HG02885 (cell line): Measurements from ENCODE around the gene CPAMD8.
A peak's percentile ranks its signal among the peaks of the same experiment; 100 is the strongest.

Experiments used
- ATAC-seq: cut with Tn5 transposase; IDR thresholded peaks from one replicate; pipeline ENCODE4 v1.9.1; 2021; ENCODE audit warnings: mild to moderate bottlenecking; ENCODE audit not compliant: unreplicated experiment, poor library complexity

The CPAMD8 gene

DNA sequence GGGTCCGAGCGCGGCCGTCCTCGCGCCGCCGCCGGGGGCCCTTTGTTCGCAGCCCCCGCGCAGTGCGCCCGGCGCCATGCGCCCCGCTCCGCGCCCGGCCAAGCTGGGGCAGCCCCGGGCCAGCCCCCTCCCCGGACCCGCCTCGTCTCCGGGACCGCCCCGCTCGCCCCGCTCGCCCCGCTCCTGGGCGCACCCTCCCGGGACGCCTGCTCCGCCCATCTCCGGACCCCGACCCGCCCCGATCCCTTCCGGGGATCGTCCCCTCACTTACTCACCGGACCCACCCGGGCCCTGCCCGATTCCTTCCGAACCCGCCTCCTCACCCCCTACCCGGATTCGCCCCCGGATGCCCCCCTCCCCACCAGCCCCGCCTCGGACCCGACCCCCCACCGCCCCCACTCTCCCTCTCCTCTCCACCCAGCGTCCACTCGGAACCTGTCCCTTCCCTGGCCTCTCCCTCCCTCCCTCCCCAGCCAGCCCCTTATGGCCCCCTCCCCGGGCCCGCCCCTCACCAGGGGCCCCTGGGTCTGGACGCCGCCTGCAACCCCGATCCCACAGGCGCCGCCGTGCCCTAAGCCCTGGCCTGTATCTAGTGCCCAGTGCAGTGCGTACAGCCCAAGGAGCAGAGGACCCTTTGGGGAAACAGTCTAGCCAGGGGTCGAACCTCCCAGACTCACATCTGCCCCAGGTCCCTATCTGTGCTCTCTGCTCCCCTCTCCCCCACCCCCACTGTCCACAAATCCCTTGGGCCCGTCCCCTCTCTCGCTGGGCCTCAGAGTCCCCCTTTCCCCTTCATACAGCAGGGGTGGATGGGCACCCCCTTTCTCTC, at the start of gene CPAMD8:
Gene CPAMD8 (minus strand): TSS at position 105 of the 829 bp plus-strand sequence. CDS start 168 bp downstream, outside the sequence.
- no peak for ATAC-seq

DNA sequence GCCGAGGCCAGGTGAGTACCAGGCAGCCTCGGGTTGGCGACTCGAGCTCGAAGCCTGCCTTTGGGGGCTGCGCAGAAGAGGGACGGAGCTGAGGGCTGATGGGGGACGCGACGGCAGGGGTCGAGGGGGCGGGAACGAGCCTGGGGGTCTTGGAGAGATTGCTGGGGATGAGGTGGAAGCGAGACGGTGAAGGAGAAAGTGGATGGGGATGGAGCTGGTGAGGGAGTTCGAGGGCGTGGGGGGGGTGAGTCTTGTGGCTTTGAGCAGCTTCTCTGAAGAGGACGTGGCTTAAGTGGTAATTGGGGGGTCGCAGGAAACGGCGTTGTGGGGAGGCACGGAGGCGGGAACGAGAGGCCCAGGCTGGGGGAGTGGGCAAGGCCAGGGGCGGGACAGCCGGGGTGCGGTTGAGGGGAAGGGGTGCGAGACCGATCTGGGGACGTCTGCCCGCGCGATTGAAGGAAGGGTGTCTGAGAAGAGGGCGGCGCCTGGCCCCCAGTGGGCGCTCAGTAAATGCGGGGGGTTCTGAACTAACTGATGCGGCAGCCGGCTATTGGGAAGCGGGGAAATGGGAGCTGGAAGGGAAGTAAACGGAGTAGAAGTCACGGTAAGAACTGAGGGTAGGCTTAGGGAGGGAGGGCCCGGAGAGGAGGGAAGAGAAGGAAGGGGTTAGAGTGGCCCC, 49.4 kb upstream of the CPAMD8 start:
- no peak for ATAC-seq

DNA sequence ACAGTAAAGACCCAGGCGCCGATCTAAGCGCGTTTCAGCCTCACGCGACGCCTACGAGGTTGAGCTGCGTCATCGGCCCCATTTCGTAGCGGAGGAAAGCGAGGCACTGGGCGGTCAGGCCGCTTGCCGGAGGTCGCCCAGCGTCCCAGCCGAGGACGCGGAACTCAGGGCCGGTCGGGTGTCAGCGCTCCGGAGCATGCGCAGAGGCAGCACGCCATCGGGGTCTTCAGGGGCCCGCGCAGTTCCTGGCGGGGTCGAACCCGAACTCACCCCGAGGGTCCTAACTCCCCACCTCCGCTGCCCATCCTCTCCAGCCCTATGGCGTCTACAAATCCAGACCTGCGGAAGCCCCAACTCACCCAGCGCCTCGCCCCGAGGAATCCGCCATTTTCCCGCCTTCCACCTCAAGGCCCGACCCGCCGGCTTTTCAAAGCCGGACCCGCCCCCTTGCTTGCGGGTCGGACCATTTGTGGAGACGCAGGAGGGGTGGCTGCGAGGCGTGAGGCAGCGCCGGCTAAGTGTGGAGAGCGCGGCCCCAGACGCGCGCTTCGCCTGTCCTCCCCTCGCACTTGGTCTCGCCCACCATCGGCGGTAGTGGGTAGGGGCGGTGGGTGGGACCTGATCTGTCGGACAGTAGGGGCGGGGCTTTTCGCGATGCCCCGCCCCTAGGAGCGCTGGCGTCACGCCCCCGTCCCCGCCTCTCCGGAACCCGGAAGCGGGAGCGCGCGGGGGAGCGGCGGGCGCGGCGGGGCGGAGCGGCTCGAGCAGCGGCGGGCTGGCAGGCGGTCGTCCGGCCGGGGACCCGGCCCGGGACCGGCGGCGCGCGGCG, 48.6 kb upstream of the CPAMD8 start, which contains the start of the genes HAUS8 and MYO9B:
Gene HAUS8 (minus strand): TSS at position 418 of the 829 bp plus-strand sequence. CDS start 30 bp downstream, at position 388.
Gene MYO9B (plus strand): TSS at position 743 of the 829 bp plus-strand sequence. CDS start 25,941 bp downstream, outside the sequence.
- peak; percentile 79 for ATAC-seq

DNA sequence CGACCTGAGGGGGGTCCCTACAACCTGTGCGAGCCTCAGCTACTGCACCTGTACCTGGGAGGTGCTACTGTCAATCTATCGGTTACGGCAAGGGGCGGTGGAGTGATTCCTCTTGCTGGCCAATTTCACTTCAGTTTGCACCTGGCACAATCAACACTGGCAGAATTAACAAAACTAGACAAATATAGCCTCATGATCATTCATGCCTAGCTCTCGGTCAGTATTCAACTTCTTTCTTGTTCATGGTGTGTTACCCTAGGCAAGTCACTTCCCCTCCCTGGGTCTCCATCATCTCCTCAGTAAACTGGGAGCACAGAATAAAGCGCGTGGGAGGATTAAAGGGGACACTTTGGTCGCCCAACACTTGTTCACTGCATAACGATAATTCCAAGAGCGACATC, 48.0 kb upstream of the CPAMD8 start:
- ATAC-seq, result no peak

DNA sequence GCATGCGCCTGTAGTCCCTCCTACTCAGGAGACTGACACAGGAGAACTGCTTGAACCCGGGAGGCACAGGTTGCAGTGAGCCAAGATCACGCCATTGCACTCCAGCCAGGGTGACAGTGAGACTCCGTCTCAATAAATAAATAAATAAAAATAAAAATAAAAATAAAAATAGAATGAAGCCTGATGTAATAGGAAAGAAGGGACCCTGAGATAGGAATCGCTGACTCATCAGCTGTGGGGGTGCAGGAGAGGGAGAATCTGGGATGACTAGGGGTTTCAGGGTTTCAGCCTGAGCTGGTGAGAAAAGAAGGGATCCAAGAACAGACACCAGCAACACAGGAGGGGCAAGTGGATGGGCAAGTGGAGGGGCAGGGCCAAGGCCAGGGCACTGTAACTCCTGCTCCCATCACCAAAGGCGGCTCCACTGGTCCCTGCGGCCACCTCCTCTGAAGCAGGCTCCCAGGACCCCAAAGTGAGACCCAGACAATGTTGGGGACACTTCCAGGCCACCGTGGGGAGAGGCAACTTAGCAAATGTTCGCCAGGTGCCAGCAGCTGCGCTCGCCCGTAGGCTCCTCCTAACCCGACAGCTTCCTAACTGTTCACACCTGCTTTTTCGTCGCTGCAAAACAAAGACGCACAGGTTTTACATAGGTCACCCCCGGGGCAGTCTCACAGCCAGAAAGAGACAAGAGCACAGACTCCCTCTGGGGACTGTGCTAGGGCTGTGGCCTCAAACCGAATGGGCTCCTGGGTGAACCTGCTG, 47.4 kb upstream of the CPAMD8 start:
- no peak for ATAC-seq

DNA sequence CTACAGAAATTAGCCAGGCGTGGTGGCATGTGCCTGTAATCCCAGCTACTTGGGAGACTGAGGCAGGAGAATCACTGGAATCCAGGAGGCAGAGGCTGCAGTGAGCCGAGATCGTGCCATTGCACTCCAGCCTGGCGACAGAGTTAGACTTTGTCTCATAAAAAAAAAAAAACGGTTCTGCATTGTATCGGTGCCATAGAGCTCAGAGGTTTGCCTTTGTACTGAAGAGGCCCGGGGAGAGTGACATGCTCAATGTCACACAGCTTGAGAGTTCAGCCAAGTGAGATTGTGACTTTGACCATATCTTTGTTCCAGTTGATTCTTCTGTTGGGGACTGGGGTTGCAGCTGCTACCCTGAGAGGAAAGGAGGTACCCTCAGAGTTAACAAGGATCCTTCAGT, 44.3 kb upstream of the CPAMD8 start:
- no peak for ATAC-seq

DNA sequence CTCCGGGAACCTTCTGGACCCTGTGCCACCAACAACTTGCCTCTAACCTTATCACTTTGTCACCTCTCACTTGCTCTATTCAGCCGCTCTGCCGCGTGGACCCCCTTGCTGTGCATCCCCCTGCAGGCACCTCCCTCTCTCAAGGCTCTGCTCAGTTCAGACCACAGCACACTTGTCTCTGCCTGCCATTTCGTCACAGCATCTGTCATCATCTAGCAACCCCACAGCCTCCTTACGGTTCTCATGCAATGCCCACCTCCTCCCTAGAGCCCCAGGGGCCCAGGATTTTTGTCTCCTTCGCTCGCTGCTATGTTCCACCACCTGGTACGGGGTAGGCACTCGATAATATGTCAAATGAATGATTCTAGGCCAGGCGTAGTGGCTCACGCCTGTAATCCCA, 43.8 kb upstream of the CPAMD8 start:
- no peak for ATAC-seq

DNA sequence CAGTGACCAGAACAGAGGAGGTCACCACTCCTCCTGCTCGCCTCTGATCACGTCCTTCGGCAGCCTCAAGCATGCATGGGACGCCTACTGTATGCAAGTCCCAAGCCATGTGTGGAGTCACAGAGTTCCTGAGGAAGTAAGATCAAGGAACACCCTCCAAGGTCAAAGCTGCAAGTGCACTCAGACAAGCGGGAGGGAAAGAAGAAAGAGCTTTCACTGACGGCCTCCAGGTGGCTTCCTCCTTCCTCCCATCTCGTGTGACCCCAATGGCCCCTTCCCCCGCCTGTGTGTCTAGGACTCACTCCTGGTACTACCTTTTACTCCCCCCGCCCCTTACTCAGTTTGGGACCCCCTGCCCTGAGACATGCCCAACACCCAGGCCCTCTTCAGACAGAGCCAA, 42.6 kb upstream of the CPAMD8 start:
- no peak for ATAC-seq

DNA sequence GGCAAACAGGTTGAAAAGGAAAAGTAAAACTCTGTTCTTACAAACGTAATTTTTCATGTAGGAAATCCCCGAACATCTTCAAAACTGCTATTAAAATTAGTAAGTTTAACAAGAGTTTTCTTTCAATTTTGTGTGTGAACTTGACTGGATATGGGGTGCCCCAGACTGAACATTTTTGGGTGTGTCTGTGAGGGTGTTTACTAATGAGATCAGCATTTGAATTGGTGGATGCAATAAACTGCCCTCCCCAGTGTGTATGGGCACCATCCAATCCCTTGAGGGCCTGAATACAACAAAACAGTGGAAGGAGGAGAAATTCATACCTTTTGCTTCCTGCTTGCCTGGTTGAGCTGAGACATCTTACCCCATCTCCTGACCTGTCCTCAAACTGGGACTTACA, 36.8 kb upstream of the CPAMD8 start:
- no peak for ATAC-seq

DNA sequence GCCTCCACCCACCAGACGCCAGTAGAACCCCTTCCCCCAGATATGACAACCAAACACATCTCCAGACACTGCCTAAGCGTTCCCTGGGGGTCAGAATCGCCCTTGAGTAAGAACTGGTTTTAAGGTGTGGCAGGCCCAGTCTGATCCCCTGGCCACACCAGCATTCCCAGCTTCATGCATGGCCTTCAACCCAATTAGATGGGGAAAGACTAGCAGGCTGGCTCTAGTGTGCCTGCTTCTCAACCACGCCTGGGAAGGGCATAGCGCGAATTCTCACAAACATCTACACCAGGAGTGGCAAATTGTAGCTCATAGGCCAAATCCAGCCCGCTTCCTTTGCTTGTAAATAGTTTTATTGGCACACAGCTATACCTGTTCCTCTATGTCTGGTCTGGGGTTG, 35.1 kb upstream of the CPAMD8 start:
- no peak for ATAC-seq

DNA sequence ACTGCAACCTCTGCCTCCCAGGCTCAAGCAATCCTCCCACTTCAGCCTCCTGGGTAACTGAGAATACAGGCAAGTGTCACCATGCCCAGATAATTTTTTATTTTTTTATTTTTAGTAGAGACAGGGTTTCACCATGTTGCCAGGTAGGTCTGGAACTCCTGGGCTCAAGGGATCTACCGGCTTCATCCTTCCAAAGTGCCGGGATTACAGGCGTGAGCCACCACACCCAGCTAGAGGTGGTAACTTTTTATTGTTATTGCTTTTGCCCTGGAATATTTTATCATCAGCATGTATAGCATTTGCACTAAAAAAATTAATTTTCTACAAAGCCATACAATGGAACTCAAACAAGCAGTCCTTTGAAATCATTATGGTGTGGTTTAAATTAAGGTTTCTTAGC, 34.6 kb upstream of the CPAMD8 start:
- no peak for ATAC-seq

DNA sequence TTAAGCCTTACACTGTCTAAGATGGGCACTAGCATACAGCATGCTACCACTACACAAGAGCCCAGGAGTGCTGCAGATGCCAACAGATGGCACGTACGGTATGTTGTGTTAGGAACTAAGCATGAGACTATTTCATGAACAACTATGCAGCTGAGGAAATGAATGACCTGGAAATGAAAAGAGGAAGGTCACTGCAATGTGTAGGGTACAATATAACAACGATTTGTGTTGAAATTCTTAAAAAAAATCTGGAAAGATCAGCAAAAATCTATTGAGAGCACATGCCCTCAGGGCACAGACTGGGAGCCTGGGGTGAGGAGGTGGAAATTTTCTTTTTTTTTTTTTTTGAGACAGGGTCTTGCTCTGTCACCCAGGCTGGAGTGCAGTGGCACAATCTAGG, 34.2 kb upstream of the CPAMD8 start:
- no peak for ATAC-seq

DNA sequence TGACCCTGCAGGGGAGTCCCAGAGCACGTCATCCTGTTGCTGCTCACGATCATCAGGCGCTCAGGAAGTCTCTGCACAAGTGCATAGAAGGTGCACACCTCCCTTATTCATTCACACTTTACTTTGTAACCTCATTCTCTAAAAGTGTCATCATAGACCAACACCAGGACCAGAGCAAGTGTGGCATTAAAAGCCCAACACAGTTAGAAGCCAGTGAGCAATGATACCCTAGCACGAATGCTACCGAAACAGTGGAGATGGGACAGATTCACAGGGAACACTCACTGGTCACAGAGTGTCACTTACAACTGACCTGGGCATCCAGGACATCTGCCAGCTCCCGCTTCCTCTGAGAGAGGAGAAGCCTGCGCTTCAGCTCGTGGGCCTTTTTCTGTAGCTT, 31.6 kb upstream of the CPAMD8 start:
- ATAC-seq, result no peak

DNA sequence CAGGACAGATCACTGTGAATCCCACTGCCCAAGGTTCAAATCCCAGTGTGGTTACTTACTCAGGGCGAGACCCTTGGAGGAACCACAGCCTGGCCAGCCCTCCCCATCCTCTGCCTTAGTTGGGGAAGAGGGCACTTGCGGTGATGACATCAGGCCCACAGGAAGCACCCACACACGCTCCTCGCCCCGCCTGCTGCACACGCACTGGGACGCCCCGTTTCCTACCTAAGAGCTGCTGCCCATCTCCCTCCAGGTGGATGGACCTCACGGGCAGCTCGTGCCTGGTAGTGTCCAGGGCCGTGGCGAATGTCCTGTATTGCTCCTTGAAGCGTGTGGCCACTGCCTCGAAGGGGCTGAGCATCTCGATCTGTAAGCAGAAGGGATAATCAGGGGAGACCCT, 29.0 kb upstream of the CPAMD8 start:
- no peak for ATAC-seq

DNA sequence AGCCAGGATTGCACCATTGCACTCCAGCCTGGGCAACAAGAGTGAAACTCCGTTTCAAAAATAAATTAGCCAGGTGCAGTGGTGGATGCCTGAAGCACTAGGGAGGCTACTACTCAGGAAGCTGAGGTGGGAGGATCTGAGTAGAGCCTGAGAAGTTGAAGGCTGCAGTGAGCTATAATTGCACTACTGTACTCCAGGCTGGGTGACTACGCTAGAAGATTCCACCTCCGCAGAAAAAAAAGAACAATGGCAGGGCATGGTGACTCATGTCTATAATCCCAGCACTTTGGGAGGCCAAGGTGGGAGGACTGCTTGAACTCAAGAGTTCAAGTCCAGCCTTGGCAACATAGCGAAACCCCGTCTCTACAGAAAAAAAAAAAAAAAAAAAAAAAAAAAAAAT, 28.1 kb upstream of the CPAMD8 start:
- ATAC-seq, result no peak

DNA sequence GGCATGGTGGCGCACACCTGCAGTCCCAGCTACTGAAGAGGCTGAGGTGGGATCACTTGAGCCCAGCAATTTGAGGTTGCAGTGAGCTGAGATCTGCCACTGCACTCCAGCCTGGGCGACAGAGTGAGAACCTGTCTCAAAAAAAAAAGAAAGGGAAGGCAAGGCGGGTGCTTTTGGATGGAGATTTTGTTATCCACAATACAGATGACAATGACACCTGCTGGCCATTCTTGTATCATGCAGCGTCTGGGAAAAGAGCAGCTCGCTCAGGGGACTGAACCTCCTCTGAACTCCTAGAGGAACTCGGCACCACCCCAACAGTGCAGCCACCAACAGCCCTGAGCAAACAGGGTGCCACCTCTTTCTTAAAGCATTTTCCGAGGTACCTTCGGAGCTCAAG, 25.8 kb upstream of the CPAMD8 start:
- ATAC-seq, result no peak

DNA sequence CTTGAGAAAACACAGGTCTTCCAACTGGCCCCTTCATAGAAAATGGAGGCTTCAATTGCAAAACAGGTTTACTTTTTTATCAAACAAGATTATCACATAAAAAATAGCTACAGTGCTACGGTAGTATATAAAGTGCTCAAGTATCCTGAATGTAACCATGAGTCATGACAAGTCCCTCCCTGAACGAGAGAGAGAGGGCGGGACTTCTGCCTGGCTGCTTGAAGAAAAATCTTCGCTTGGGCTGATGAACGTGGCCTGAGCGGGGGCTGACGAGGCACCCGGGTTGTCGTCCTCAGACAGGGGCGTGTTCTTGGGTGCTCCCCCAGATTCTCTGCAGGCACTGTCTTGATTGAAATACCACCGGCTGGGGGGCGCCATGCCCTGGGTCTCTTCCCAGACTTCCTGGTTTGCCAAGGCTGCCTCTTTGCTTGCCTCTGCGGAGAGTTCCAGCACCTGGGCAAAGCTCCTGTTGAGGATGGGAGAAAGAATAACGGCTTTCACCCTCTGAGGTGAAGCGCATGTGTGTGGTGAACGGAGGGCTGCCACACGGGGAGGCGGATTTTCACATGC, 23.2 kb upstream of the CPAMD8 start:
- ATAC-seq, result no peak

DNA sequence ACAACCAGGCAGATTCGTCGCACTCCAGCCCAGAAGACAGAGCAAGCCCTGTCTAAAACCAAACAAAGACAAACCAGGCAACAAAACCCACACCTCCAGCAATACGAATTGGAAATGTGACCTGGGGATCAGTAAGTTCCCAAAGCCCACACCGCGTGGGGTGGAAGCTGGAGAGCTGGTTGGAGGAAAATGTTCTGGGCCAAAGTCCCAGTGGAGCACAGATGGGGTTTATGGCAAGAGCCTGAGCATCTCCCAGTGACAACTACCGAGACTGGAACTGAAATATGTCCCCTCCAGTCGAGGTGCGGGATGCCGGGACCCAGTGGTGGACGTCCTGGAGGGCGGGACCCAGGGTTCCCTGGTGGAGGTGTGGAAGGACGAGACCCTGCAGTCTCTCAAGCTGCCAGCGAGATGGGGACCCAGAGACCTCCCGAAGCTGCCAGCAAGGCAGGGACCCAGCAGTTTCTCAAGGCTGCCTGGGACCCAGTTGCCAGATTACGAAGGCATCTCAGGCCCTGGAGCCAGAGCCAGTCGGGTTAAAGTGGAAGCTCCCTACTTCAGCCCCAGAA, 22.4 kb upstream of the CPAMD8 start:
- ATAC-seq, result no peak

DNA sequence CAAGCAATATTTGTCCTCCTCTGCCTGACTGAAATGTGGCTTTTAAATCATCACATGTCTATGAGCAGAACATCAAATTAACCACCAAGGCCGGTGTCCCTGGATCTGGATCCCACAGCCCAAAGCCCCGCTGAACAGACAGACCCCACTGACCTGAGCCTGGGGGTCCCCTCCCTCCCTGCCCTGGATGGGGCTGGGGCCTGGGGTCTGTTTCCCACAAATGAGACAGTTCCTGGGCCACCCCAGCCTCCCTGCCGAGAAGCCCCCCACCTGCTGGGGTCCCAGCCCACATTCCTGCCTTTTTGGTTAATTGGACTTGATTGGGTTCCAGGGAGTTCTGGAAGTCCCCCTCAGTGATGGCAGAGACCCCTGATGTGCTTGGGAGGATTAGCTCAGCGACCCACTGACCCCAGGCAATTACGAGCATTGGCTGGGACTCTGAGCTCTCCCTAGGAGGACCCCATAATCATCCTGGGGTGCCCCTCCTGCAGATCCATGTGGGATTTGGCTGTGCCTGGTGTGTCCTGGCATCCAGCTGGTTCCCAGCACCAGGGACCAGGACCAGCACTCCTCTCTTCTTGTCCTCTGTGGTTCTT, 19.4 kb upstream of the CPAMD8 start:
- no peak for ATAC-seq
